Upper lobe of left lung (tissue), 4 donors: ENCODE results near the gene SCLY.

Source experiments
- CTCF ChIP-seq, 6 experiments: fragments of 450-650 bp in 4 of 6; fragments of 200-600 bp in 2 of 6; sonication (generic) in 2 of 6; IDR thresholded peaks; one replicate each; pipeline ENCODE4 v1.5.1; 2016 to 2019; ENCODE audit warnings: antibody characterized with exemption in 6 of 6
- EP300 ChIP-seq, 4 donors: sonication (generic); formaldehyde crosslinking; IDR thresholded peaks; one replicate each; pipeline ENCODE4 v1.5.1; 2017; ENCODE audit warnings: antibody characterized with exemption in 4 of 4, control low read depth in 2 of 4
- POLR2A ChIP-seq, 4 donors: fragments of 450-650 bp; IDR thresholded peaks; one replicate each; pipeline ENCODE4 v1.5.1; 2016 to 2017; ENCODE audit warnings: antibody characterized with exemption in 4 of 4, mild to moderate bottlenecking in 2 of 4

GRCh38 chr2:238128061-238128440 is 67.2 kb downstream of the SCLY start:
- TF ChIP-seq CTCF (IDR thresholded peaks at IDR 0.05) (no peak), POLR2A (IDR thresholded peaks at IDR 0.05) (no peak), EP300 (IDR thresholded peaks at IDR 0.05) (no peak)
